Measurements from ENCODE around the gene KIF26B. TPM values are rescaled to one million over a fixed set of nuclear protein-coding genes. Genes with fewer than 3 reads are reported as not detected.

Gene KIF26B
- total and polyA plus RNA-seq, 2 of the 4 experiments (the other 2 are of a cell fraction): 0.53 to 0.54 TPM

DNA sequence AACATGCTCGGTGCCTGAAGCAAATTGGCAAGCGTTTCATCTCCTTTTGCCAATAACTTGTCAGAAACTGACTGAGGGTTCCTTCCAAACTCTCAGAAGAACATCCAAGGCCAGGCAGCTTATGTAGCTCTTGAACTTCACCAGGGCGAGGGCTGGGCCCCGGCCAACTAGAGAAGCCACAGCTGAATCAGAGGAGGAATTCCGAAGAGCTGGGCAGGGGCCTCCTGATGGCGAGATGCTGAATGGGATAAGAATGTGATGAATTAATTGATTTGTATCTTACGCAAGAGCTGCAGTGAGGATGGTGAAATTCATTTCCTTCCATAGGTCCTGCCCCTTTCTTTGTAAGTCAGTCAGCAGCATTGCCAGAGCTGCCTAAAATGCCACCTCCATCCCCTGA, 345.8 kb downstream of the KIF26B start:
- Histone ChIP-seq H3K9ac (ENCODE audit: low read depth, low read length) (no peak overlapping the region), H4K91ac (ENCODE audit: insufficient read depth, low read depth, low read length) (no peak overlapping the region), H3K4me1 (ENCODE audit: control insufficient read depth, insufficient read depth, low read length) (peaks cover 3% of the 10 kb centered on the region; the same call in 1 of the 2 replicates), H3K27ac (ENCODE audit: insufficient read depth, low read length) (no peak overlapping the region), H3K4me2 (ENCODE audit: low read depth, low read length) (no peak overlapping the region), H3K23ac (ENCODE audit: low read depth, low read length) (no peak overlapping the region), H3K9me1 (ENCODE audit: insufficient read depth, low read length) (no peaks in the 10 kb centered on the region), H3K79me1 (ENCODE audit: low read depth in 1 of 2, low read length in 2 of 2) (no peaks in the 10 kb centered on the region; a peak in 1 of 4 replicates), H3K14ac (replicated peaks; ENCODE audit: low read depth, low read length) (no peak overlapping the region), H3K18ac (ENCODE audit: low read depth, low read length) (no peak overlapping the region), H3K56ac (ENCODE audit: extremely low read depth, insufficient read depth, low read length) (no peak overlapping the region), H2BK15ac (ENCODE audit: low read depth, low read length) (no peak overlapping the region), H4K5ac (ENCODE audit: low read depth, low read length) (no peak overlapping the region), H2AFZ (replicated peaks; ENCODE audit: low read length, poor library complexity) (no peak overlapping the region), H3K4me3 (ENCODE audit: insufficient read depth, low read depth, low read length) (no peak overlapping the region), H2BK120ac (ENCODE audit: low read depth, low read length) (no peak overlapping the region), H2AK9ac (replicated peaks; ENCODE audit: low read depth, low read length, poor library complexity) (no peak overlapping the region), H3K36me3 (ENCODE audit: control insufficient read depth, insufficient read depth, low read length) (no peaks in the 10 kb centered on the region), H2BK20ac (ENCODE audit: low read depth, low read length) (no peak overlapping the region), H2BK5ac (ENCODE audit: low read depth, low read length, poor library complexity, severe bottlenecking) (no peak overlapping the region), H4K20me1 (ENCODE audit: insufficient read depth, low read length) (no peaks in the 10 kb centered on the region), H3K27me3 (ENCODE audit: control insufficient read depth, insufficient read depth, low read length) (no peaks in the 10 kb centered on the region), H3K9me3 (ENCODE audit: control insufficient read depth, insufficient read depth, low read length) (no peaks in the 10 kb centered on the region), H2AK5ac (ENCODE audit: low read depth, low read length) (no peak overlapping the region), H4K8ac (ENCODE audit: low read depth in 2 of 2, low read length in 2 of 2) (no peak overlapping the region), H3K4ac (ENCODE audit: low read depth, low read length) (no peak overlapping the region)
- ChIA-PET CTCF (no interaction called here), POLR2A (ENCODE audit: unreplicated experiment) (no interaction called here)
- TF ChIP-seq RAD21 (IDR thresholded peaks at IDR 0.05; ENCODE audit: low read length): no peak
- TF ChIP-seq CEBPB (IDR thresholded peaks at IDR 0.05; ENCODE audit: low read depth, low read length): peak; percentile 95
- WGBS, 2 experiments (ENCODE audit: extremely low coverage in 2 of 2, insufficient read length in 1 of 2): no CpG with 5 or more reads among the region's 7 CpGs
- DNase-seq (peak; percentile 66), ATAC-seq (ENCODE audit: low read depth) (peak; percentile 78)
- intact Hi-C loops (cut with micrococcal nuclease) (no loop called here), in situ Hi-C loops (cut with MboI; ENCODE audit: low sequenced_read_pairs) (no loop called here), dilution Hi-C loops (cut with HindIII; ENCODE audit: low sequenced_read_pairs, unreplicated experiment) (no loop called here)
- no TSS peak for BruUV-seq (replicated peaks)

Data from IMR-90 (cell line).